IPS-NIHi7 (cell line): ENCODE data around the gene FXN.

ENCODE experiments used
- DNase-seq: peaks from one replicate; pipeline ENCODE4 v3.0.0; 2012; ENCODE audit warnings: mixed read lengths; ENCODE audit errors: extremely low spot score

The FXN gene

DNA sequence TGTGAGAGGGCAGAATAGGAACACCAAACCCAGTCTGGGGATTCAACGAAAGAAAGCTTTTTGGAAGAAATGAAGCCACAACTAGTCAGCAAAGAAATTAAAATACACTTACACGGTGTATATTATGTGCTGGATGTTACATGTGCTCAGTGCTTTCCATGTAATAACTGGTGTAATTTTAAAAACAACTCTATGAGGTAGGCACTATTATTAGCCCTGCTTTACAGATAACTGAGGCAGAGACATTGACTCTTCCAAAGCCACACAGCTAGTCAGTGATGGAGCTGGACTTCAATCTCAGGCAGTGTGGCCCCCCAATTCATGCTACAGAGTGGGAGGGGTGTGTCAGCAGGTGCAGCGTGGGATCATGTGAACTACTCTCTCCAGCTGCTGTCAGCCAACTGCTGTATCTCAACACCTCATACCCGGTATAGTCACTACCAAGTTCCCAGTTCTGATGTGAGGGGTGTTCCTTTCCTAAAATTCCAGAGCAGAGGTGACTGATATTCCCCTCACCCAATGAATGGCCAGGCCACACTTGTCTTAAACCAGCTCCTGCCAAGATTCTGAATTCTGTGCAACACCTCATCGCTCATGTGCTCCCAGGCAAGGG, 104.7 kb downstream of the FXN start:
- DNase-seq = no peak

DNA sequence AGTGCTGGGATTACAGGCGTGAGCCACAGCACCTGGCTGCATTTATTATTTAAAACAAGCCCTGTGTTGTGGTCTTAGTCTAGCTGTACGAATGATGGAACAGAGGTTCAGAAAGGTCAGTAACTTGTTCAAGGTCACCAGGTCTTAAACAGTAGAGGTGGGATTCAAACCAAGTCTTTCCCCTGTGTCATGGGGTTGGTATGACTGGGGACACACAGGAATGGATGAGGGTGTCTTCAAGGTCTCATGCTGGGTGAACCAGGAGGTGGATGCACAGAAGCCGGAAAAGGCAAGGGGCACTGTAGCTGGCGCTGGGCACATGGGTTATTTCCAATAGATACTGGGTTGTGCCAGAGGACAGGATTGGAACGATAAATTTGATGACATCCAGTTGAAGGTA, 106.3 kb downstream of the FXN start:
- no peak for DNase-seq

DNA sequence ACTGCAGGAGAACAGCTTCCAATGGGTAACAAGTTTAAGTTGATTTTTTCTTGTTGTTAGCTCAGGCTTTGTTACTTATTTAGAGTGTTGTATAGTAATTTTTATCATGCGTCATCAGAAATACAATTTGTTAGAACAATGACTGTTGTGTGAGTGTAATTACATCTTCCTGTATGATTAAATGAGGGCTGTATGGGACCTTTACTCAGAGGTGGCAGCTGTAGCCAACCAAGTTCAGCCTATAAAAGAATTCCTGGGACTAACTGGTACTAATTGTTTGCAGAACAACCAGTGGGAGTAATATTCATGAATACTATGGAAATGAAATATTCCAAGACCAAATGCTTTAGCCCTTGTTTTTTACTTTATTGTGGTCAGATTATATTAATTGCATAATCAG, 107.7 kb downstream of the FXN start:
- no peak for DNase-seq

DNA sequence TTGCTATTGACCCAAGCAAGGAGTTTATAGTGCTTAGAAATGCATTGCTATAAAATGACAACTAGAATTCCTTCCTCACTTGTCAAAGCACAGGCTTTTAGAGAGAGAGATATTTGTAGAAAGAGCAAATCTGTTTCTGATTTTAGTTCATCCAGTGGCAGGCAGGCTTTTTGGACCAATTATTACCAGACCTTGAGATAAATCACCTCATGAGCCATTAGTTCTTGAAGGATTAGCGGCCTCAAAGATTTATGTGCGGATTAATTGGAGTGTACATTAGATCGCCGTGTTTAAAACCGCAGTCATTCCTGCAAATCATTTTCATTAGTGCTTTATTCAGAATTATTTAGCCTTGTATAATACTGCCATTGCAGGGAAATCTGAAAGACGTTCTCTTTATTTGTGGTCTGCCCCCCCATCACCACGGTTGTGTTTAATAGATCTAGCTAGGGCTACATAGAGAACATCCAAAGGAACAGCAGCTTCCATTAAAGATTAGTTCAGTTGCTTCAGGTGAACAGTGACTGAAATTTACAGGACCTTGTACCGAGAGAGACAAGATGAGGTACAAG, 109.7 kb downstream of the FXN start:
- no peak for DNase-seq

DNA sequence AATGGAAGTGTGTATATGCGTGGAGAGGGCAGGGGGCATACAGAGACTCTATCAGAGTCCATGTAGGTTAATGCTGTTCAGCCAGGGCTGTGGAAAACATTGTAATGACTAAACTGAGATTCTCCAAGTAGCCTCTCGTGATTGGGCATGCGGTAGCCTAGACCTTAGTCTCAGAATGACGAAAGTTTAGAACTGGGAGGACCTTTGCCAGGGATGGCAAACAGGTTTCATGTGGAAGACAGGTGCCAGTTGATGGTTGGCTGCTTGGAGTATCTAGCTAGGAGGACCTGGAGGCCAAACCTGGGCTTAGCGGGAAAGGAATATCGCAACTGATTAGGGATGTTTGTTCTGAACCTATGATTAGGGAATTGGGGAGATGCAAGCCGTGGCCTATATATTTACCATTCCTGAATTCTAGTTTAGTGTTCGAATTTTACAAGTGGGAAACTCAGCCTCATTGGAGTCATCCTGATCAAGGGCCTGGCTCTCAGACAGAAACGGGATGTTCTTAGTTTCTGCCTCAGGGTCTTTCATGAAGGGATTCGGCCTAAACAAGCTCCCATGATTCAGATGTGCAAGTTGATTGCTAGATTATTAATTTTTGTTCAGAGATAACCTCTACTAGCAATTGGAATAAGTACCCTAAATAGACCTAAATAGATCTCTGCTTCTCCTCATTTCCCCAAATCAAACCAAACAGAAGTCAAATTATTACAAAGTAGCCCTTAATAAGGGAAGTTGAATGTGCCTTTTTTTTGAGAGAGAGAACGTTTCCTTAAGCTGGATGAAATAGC, 111.7 kb downstream of the FXN start:
- DNase-seq = no peak

DNA sequence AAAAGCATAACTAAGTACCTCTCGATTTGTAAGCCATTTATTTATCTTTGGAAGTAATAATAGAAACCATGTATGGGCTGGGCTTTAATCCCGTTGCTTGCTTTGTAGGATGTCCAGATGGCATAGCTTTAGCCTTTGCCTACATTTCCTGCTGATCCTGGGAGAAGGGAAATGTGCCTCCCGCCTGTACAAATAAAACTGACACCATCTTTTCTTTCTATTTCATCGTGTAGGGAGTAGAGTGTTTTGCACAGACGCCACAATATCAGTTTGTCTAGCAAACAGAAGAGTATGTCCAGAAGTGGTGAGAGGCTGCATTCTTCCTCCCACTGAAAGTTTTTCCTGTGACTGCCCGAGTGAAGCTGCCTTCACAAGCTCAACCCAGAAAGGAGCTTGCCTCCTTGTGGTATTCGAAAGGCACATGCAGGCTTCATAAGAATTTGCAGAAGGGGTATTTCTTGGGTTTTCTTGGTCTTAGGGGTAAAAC, 113.8 kb downstream of the FXN start:
- DNase-seq = no peak
